Middle frontal gyrus (tissue), 1 donor: Measurements from ENCODE around the gene MED17.

Source experiments
- DNase-seq: peaks from one replicate; pipeline ENCODE4 v3.0.0-alpha.2; 2015; ENCODE audit warnings: low spot score; ENCODE audit errors: extremely low spot score

MED17 gene

DNA sequence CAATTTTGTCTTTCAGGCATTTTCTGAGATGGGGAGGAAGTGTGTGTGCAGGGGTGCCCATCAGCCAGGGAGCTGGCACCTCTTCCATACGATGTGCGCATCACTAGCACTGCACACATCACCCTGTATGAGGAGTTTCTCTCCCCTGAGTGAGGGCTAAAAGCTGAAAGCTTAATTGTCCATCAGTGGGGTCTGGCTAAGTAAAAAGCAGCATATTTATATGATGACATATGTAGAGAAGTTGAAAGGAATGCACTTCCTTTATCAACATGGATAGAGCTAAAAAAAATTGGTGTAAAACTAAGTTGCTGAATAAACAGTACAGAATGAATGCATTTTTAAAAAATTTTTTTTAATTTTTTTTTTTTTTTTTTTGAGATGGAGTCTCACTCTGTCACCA lies 62.3 kb downstream of the MED17 start:
- no peak for DNase-seq

DNA sequence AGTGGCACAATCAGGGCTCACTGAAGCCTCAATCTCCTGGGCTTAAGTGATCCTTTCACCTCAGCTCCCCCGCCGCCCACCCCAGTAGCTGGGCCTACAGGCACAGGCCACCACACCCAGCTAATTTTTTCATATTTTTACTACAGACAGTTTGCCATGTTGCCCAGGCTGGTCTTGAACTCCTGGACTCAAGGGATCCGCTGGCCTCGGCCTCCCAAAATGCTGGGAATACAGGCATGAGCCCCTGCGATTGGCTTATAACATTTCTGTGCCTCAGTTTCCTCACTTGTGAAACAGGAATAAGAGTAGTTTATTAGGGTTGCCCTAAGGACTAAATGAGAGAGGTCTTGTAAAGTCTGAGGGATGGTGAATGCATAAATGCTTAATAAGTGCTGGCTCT lies 65.1 kb downstream of the MED17 start:
- no peak for DNase-seq

DNA sequence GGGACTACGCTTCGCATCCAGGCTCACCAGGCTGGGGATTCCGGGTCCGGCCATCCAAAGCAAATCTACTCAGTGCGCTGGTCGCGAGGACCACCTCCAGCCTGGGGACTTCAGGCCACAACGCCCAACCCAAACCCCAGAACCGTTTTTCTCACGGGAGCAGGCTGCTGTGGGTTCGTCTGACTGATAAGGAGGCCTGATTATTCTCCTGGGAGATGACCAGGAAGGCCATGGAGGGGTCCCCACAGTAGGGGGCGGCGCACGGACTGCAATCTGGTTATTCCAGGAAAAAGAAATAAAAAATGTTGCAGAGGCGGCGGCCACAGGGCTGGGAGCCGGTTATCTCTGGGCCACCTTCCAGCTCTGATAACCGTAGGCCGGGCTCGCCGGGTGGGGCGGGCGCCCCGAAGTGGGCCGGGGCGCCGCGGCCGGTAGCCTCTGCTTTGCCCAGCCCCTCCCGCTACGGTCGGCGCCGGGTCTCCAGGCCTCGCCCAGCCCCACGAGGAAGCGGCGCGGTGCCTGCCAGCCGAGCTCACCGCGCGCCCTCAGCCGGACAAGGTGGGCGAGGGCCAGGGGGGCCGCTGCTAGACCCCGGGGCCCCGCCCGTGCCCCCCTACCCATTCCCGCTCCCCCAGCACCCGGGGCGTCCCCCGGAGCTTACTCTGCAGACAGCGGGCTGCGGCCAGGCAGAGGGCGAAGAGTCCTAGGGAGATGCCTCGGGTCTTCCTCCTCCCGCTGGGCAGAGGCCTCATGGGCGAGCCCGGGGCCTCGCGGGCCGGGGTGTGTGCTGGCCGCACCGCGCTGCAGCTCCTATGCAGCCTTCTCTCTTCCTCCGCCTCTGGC lies 65.9 kb downstream of the MED17 start:
- no peak for DNase-seq

DNA sequence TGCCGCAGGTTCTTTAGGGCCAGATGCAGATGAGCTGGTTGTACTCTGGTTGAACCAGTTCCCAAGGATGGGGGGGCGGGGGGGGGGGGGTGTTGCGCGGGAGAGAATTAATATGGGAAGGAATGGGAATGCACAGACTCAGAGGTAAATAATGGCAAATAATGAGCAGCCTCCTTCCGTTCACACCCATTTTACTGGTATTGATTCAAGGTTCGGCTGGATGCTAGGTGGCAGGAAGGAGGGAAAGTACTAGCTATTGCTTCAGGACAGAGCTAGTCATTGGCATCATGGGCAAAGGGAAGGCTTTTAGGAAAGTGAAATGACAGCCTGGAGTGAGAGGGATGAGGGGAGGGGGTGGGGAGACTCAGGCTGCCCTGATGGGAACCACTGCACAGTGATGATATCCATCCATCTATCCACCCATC lies 66.5 kb downstream of the MED17 start, which contains the start of gene VSTM5:
TSS of gene VSTM5 (minus strand) at position 25 of the 425 bp plus-strand sequence. CDS start 116 bp downstream, outside the sequence.
- no peak for DNase-seq

DNA sequence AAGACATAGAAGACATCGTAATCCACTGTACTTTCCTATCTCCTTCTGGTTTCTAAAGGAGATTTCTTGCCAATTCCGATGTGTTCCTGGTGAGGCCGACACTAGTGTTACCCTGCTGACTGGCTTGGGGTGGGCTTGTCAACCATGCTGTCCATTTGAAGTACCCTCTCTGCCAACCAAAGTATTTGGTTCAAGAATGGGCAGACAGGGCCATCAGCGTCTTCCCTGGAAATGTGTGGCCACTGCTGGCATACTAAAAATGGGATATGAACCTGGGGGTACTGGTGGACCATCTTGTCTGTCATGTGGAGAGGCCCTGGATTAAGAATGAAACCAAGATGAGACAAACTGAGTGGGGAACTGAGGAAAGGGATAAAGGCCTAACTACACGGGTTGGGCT lies 68.2 kb downstream of the MED17 start:
- no peak for DNase-seq

DNA sequence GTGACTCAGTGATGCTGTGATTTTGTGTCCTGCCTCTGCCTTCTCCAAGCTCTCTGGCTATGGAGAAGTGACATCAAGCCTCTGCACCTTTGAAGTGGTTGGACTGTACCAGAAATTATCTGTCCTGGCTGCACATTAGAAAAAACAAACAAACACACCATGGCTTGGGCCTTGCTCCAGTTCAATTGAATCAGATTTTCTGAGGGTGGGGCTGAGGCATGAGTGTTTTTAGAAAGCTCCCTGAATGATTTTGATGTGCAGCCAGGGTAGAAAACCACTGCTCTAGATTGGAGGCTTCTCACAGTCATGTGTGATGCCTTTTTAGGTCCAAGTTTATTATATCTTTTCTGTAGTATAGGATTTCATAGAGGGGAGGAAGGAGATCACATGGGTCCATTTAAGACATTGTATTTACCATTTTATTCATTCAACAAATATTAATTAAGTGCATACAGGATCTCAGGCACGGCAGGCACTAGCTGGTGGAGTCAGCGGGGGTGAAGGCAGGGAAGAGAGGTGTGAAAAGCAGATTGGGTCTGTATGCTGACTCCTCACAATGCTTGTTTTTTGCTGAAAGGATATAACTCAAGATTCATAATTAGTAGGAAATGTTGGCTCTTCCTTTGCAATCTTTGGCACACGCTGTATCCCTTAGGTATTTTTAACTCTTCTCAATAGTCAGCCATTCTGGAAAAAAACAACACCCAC lies 73.5 kb downstream of the MED17 start:
- DNase-seq = peak; percentile 9

DNA sequence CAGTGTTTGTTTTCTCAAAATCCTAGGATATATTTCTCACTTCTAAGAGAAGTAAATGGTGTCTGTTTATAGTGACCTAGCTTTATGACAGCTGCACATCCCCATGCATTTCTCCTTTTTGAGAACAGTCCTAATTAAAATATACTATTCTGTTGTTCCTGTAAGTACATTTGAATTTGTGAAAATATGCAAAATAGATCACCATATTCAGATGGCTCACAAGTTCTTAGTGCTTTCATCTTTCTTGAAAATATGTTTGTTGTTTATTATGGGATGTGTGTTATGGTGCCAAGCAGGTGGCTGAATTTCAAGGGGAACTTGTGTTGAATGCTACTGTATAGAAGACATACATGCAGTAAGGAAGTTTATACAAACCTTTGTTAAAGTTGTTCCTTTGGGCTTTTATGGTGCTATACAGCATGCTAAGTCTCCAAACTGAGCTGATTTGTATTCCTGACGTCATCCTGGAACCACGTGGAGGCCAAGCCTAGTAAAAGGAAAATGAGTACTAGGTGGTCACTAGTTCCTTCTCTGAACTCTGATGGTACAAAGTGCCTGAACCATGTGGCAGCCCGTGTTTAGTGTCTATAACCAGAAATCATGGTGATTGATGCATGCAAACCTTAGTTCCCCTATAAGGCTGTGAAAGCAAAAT lies 74.2 kb downstream of the MED17 start:
- no peak for DNase-seq

DNA sequence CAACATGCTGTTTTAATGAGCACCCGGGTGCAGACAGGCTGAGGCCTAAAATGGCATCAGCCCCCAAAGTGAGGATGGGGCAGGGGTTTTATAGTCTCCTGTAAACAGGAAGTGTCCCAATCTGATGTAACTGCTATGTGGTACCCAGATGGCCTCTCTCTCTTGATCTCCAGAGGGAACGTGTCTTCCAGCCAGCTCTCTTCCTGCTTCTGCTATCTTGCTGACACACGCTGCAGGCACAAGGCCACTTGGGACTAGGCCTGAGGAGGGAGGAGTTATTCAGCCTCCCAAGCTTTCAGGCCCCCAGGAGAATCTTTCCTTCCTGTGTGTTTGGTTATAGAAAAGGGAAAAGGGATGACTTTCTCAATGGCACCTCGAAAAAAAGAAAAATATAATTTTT lies 77.7 kb downstream of the MED17 start:
- DNase-seq = no peak
